Chondrocyte (in vitro differentiated cells): ENCODE results near the gene WDTC1. TPM values are rescaled to one million over a fixed set of nuclear protein-coding genes. Genes with fewer than 3 reads are reported as not detected.

Source experiments
- DNase-seq: peaks from one replicate; pipeline ENCODE4 v3.0.0; 2021; ENCODE audit warnings: mixed read lengths, low spot score
- H3K27ac Mint-ChIP-seq: one replicate; pipeline ENCODE4 v1.8.0; 2021; ENCODE audit warnings: mild to moderate bottlenecking, moderate library complexity, mixed read lengths; ENCODE audit not compliant: unreplicated experiment
- H3K27me3 Mint-ChIP-seq: 2 replicates; pipeline ENCODE4 v1.8.0; 2021; ENCODE audit warnings: low read depth, mixed read lengths
- H3K36me3 Mint-ChIP-seq: 2 replicates; pipeline ENCODE4 v1.8.0; 2021; ENCODE audit warnings: low read depth, mixed read lengths
- H3K4me1 Mint-ChIP-seq: 2 replicates; pipeline ENCODE4 v1.8.0; 2021; ENCODE audit warnings: low read depth, mild to moderate bottlenecking, mixed read lengths
- H3K4me3 Mint-ChIP-seq: one replicate; pipeline ENCODE4 v1.8.0; 2021; ENCODE audit warnings: mild to moderate bottlenecking, moderate library complexity, mixed read lengths; ENCODE audit not compliant: unreplicated experiment
- H3K9me3 Mint-ChIP-seq: 2 replicates; pipeline ENCODE4 v1.8.0; 2021; ENCODE audit warnings: low read depth, mixed read lengths
- total RNA-seq: library from RNA; stranded (reverse); gene quantifications from 3 replicates; pipeline ENCODE4 v1.2.1, GENCODE V29; 2021
- TF ChIP-seq, protein P1 (sequence below): fragments of 200-600 bp; sonication (generic); IDR thresholded peaks from 2 replicates; pipeline ENCODE4 v1.5.0; 2021; ENCODE audit warnings: antibody characterized with exemption, mild to moderate bottlenecking, moderate library complexity

WDTC1 gene
- total RNA-seq, 1 donor from 2014 or later: 30.8 TPM

GRCh38 chr1:27255136-27255535 lies 20.7 kb downstream of the WDTC1 start:
- H3K4me1 Mint-ChIP-seq: no peaks in the 10 kb centered on the region
- H3K27ac Mint-ChIP-seq: no peak overlapping the region
- no peaks in the 10 kb centered on the region for H3K27me3 Mint-ChIP-seq
- H3K36me3 Mint-ChIP-seq: no peaks in the 10 kb centered on the region
- TF ChIP-seq, protein P1, sequence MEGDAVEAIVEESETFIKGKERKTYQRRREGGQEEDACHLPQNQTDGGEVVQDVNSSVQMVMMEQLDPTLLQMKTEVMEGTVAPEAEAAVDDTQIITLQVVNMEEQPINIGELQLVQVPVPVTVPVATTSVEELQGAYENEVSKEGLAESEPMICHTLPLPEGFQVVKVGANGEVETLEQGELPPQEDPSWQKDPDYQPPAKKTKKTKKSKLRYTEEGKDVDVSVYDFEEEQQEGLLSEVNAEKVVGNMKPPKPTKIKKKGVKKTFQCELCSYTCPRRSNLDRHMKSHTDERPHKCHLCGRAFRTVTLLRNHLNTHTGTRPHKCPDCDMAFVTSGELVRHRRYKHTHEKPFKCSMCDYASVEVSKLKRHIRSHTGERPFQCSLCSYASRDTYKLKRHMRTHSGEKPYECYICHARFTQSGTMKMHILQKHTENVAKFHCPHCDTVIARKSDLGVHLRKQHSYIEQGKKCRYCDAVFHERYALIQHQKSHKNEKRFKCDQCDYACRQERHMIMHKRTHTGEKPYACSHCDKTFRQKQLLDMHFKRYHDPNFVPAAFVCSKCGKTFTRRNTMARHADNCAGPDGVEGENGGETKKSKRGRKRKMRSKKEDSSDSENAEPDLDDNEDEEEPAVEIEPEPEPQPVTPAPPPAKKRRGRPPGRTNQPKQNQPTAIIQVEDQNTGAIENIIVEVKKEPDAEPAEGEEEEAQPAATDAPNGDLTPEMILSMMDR: no peak
- H3K9me3 Mint-ChIP-seq: no peaks in the 10 kb centered on the region
- no peak overlapping the region for H3K4me3 Mint-ChIP-seq
- DNase-seq: no peak

DNA sequence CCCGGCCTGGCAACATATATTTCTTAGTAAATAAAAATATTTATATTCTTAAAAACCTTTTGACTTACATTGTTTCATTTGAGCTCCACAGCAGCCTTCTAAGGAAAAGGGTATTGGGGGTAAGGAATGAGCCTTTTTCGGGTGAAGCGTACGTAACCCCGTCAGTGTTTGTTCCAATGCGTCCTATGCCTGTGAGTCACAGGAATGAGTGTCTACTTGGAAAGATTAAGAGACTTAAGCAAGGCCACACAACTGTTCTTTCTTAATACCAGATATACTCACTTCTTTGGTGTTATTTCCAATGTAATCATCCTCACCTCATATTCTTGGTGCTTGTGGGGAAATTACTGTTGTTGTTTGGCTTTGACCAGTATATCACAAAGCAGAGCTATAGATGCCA lies 22.7 kb downstream of the WDTC1 start:
- Mint-ChIP-seq H3K4me3 (no peak overlapping the region), H3K4me1 (no peaks in the 10 kb centered on the region), H3K9me3 (no peaks in the 10 kb centered on the region), H3K36me3 (peaks cover 3% of the 10 kb centered on the region), H3K27me3 (no peaks in the 10 kb centered on the region), H3K27ac (no peak overlapping the region)
- TF ChIP-seq, protein P1: no peak
- DNase-seq: no peak

- H3K4me1 Mint-ChIP-seq: no peaks in the 10 kb centered on the region
- H3K36me3 Mint-ChIP-seq: peaks cover 5% of the 10 kb centered on the region
- H3K9me3 Mint-ChIP-seq: no peaks in the 10 kb centered on the region
- TF ChIP-seq, protein P1: no peak
- H3K4me3 Mint-ChIP-seq: no peak overlapping the region
- no peak overlapping the region for H3K27ac Mint-ChIP-seq
- DNase-seq: no peak
- H3K27me3 Mint-ChIP-seq: no peaks in the 10 kb centered on the region
Observed at GRCh38 chr1:27258598-27258997, 24.2 kb downstream of the WDTC1 start.

DNA sequence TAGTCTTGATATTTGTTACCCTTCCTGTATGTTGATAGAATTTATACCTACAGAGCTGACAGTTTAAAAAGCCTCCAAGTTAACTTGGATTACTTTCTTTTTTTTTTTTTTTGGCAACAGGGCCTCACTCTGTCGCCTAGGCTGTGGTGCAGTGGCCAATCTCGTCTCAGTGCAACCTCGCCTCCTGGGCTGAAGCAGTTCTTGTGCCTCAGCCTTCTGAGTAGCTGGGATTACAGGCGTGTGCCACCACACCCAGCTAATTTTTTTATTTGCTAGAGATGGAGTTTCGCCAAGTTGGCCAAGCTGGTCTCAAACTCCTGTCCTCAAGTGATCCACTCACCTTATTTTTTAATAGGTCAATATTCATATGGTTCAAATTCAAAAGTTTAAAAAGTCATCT lies 32.7 kb downstream of the WDTC1 start:
- H3K27ac Mint-ChIP-seq: no peak overlapping the region
- no peaks in the 10 kb centered on the region for H3K27me3 Mint-ChIP-seq
- no peak overlapping the region for H3K4me3 Mint-ChIP-seq
- H3K9me3 Mint-ChIP-seq: no peaks in the 10 kb centered on the region
- H3K36me3 Mint-ChIP-seq: peaks cover 14% of the 10 kb centered on the region
- H3K4me1 Mint-ChIP-seq: no peaks in the 10 kb centered on the region
- TF ChIP-seq, protein P1: no peak
- no peak for DNase-seq

DNA sequence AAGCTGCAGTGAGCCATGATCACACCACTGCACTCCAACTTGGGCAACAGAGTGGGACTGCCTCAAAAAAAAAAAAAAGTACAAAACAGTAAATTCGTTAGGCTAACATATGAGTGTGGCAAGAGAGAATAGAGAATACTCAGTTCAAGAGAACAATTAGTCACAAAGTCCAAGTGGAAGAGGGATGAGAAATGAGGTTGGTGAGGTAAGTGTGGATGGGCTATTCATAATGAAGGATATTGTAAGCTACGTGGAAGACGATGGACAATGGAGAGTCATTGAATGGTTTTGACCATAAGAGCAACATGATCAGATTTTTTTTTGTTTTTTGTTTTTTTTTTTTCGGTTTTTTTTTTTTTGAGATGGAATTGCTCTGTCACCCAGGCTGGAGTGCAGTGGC lies 34.8 kb downstream of the WDTC1 start:
- H3K4me3 Mint-ChIP-seq: no peak overlapping the region
- H3K36me3 Mint-ChIP-seq: peaks cover 19% of the 10 kb centered on the region
- H3K27ac Mint-ChIP-seq: no peak overlapping the region
- H3K4me1 Mint-ChIP-seq: no peaks in the 10 kb centered on the region
- no peaks in the 10 kb centered on the region for H3K9me3 Mint-ChIP-seq
- TF ChIP-seq, protein P1: no peak
- no peaks in the 10 kb centered on the region for H3K27me3 Mint-ChIP-seq
- DNase-seq: no peak
